ENCODE measurements around the gene CFAP157.

GRCh38 chr9:127693697-127694096 lies 13.1 kb upstream of the CFAP157 start:
- TF ChIP-seq CTCF (IDR thresholded peaks at IDR 0.05; ENCODE audit: insufficient read depth, low read length, poor library complexity, severe bottlenecking) (no peak), EZH2phosphoT487 (conservative IDR thresholded peaks at IDR 0.05; ENCODE audit: low read length) (no peak)

All from SU-DHL-6 (cell line).